Vagina (tissue), 2 donors: Measurements from ENCODE around the gene ABHD6. TPM values are rescaled to one million over a fixed set of nuclear protein-coding genes. Genes with fewer than 3 reads are reported as not detected.

ENCODE experiments used
- DNase-seq, 2 donors: peaks; one replicate each; pipeline ENCODE4 v3.0.0-alpha.2; 2017; ENCODE audit errors: extremely low spot score in 2 of 2
- H3K27ac ChIP-seq: fragments of 200-600 bp; sonication (generic); one replicate; pipeline ENCODE4 v1.5.1; 2019
- H3K27me3 ChIP-seq: fragments of 200-600 bp; sonication (generic); one replicate; pipeline ENCODE4 v1.5.1; 2019
- H3K36me3 ChIP-seq, 2 donors: fragments of 200-600 bp; sonication (generic); one replicate each; pipeline ENCODE4 v1.5.1; 2017 to 2019
- H3K4me1 ChIP-seq: fragments of 200-600 bp; sonication (generic); one replicate; pipeline ENCODE4 v1.5.1; 2019
- H3K4me3 ChIP-seq, 2 donors: fragments of 200-600 bp; sonication (generic); 1 replicate in 1 of 2; 2 replicates in 1 of 2; pipeline ENCODE4 v1.5.1; 2016 to 2019
- H3K9me3 ChIP-seq: fragments of 200-600 bp; sonication (generic); one replicate; pipeline ENCODE4 v1.5.1; 2019
- POLR2A ChIP-seq, 2 donors: fragments of 450-650 bp; IDR thresholded peaks; one replicate each; pipeline ENCODE4 v1.6.1; 2017; ENCODE audit warnings: antibody characterized with exemption in 2 of 2, mild to moderate bottlenecking in 2 of 2, moderate library complexity in 2 of 2
- POLR2AphosphoS5 ChIP-seq, 2 donors: sonication (generic); formaldehyde crosslinking; IDR thresholded peaks; one replicate each; pipeline ENCODE4 v1.9.0; 2017; ENCODE audit warnings: antibody characterized with exemption in 2 of 2, mild to moderate bottlenecking in 2 of 2, low read depth in 1 of 2; ENCODE audit not compliant: insufficient read depth in 1 of 2
- intact Hi-C: fragments of 100-400 bp; cut with DNase I; formaldehyde crosslinking; loops from one replicate; pipeline ENCODE4 v1.15.1; 2023
- total RNA-seq: library from RNA; depleted of rRNA; stranded (reverse); fragments of >200 nt; gene quantifications from one replicate; pipeline ENCODE4 v1.2.3, GENCODE V29; 2016
- TF ChIP-seq, protein P1 (sequence below), 3 experiments: fragments of 450-650 bp in 2 of 3; fragments of 200-600 bp in 1 of 3; sonication (generic) in 1 of 3; IDR thresholded peaks; one replicate each; pipeline ENCODE4 v1.5.1; 2017 to 2019; ENCODE audit warnings: antibody characterized with exemption in 3 of 3, mild to moderate bottlenecking in 2 of 3, moderate library complexity in 2 of 3

ABHD6 gene
- total RNA-seq, 1 donor from 2014 or later: 18.9 TPM

DNA sequence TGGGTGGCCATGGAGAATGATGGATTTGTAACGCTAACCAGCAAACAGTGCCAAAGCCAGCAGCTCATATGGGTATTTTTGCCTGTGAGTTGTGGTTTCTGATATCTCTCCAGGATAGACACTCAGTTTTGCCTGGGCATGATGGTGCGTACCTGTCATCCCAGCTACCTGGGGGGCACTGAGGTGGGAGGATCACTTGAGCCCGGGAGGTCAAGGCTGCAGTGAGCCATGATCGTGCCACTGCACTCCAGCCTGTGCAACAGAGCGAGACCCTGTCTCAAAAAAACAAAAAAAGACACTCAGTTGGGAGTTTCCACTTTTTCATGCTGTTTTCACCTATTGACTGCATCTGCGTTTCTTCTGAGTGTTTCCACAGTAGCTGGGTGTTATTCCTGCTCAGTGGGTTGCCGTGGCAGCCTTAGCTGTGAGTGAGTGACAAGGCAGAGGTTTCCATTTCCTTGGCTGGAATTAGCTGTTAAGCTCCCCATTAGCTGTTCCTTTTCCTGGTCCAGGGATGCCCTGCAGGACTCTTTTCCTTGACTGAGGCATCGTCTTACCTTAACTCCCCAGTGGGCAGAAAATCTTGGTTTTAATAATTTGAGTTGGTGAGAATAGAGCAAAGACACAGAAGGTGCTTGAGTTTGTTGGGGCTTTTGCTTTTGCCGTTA is 54.2 kb downstream of the ABHD6 start:
- DNase-seq: no peak
- H3K9me3 ChIP-seq: no peaks in the 10 kb centered on the region
- H3K27ac ChIP-seq: no peak overlapping the region
- TF ChIP-seq POLR2AphosphoS5 (IDR thresholded peaks at IDR 0.05; ENCODE audit: insufficient read depth in 1 of 2, low read depth in 1 of 2) (no peak), POLR2A (IDR thresholded peaks at IDR 0.05) (no peak)
- TF ChIP-seq, protein P1, sequence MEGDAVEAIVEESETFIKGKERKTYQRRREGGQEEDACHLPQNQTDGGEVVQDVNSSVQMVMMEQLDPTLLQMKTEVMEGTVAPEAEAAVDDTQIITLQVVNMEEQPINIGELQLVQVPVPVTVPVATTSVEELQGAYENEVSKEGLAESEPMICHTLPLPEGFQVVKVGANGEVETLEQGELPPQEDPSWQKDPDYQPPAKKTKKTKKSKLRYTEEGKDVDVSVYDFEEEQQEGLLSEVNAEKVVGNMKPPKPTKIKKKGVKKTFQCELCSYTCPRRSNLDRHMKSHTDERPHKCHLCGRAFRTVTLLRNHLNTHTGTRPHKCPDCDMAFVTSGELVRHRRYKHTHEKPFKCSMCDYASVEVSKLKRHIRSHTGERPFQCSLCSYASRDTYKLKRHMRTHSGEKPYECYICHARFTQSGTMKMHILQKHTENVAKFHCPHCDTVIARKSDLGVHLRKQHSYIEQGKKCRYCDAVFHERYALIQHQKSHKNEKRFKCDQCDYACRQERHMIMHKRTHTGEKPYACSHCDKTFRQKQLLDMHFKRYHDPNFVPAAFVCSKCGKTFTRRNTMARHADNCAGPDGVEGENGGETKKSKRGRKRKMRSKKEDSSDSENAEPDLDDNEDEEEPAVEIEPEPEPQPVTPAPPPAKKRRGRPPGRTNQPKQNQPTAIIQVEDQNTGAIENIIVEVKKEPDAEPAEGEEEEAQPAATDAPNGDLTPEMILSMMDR (IDR thresholded peaks at IDR 0.05): no peak
- H3K4me1 ChIP-seq: no peaks in the 10 kb centered on the region
- no peaks in the 10 kb centered on the region for H3K27me3 ChIP-seq
- no peak overlapping the region for H3K4me3 ChIP-seq
- H3K36me3 ChIP-seq: no peaks in the 10 kb centered on the region
- intact Hi-C loops: no loop called here

DNA sequence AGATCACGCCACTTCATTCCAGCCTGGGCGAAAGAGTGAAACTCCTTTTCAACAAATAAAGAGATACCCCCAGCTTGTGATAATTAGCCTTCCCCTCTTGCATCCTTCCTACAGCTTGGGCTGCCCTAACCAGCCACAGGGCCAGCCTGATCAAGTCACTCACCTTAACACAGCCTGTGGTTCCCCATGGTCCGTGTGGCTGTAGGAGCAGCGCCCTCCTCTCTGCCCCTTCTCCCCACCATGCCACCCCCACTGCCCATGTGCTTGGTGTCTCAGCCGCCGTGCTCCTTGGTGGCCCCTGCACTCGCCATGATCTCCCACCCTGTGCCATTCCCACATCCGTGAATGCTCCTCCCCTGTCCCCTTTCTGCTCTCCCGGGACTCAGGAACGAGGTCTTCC is 55.3 kb downstream of the ABHD6 start:
- no peak for DNase-seq
- TF ChIP-seq, protein P1 (IDR thresholded peaks at IDR 0.05): no peak
- no peak for TF ChIP-seq POLR2A (IDR thresholded peaks at IDR 0.05)
- no peak for TF ChIP-seq POLR2AphosphoS5 (IDR thresholded peaks at IDR 0.05; ENCODE audit: insufficient read depth in 1 of 2, low read depth in 1 of 2)
- H3K4me3 ChIP-seq: no peak overlapping the region
- H3K27ac ChIP-seq: no peak overlapping the region
- no peaks in the 10 kb centered on the region for H3K9me3 ChIP-seq
- H3K27me3 ChIP-seq: no peaks in the 10 kb centered on the region
- intact Hi-C loops: no loop called here
- H3K4me1 ChIP-seq: no peaks in the 10 kb centered on the region
- no peaks in the 10 kb centered on the region for H3K36me3 ChIP-seq

DNA sequence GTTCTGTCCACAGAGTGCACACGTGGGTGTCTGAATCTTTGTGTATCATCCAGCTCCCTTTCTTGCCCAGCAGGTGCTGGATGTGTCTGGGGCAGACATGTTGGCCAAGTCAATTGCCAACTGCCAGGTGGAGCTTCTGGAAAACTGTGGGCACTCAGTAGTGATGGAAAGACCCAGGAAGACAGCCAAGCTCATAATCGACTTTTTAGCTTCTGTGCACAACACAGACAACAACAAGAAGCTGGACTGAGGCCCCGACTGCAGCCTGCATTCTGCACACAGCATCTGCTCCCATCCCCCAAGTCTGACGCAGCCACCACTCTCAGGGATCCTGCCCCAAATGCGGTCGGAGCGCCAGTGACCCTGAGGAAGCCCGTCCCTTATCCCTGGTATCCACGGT is 55.9 kb downstream of the ABHD6 start:
- no peak for DNase-seq
- H3K36me3 ChIP-seq: no peaks in the 10 kb centered on the region
- no peak overlapping the region for H3K27ac ChIP-seq
- H3K4me3 ChIP-seq: no peak overlapping the region
- no peaks in the 10 kb centered on the region for H3K9me3 ChIP-seq
- TF ChIP-seq POLR2AphosphoS5 (IDR thresholded peaks at IDR 0.05; ENCODE audit: insufficient read depth in 1 of 2, low read depth in 1 of 2) (no peak), POLR2A (IDR thresholded peaks at IDR 0.05) (no peak)
- TF ChIP-seq, protein P1 (IDR thresholded peaks at IDR 0.05): no peak
- no peaks in the 10 kb centered on the region for H3K4me1 ChIP-seq
- no peaks in the 10 kb centered on the region for H3K27me3 ChIP-seq
- intact Hi-C loops: no loop called here

DNA sequence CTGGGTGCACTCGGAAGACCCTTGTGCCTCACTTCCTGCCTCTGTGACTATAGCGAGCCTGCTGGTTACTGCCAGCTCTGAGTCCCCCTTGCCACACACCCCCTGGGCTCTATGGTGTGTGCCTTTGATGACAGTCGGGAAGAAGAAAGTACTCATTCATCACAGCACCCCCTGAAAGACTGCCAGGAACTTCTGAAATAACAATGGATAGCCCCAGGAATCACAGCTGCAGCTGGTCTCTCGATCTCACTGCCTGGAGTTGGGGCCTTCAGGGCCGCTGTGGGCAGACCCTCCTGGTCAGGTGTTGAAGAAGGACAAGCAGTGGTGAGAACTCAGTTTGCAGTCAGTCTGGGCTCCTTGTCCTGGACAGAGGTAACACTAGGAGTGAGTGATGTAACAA is 58.7 kb downstream of the ABHD6 start:
- no peaks in the 10 kb centered on the region for H3K27me3 ChIP-seq
- TF ChIP-seq POLR2A (IDR thresholded peaks at IDR 0.05): no peak
- TF ChIP-seq, protein P1 (IDR thresholded peaks at IDR 0.05): no peak
- TF ChIP-seq POLR2AphosphoS5 (IDR thresholded peaks at IDR 0.05; ENCODE audit: insufficient read depth in 1 of 2, low read depth in 1 of 2): no peak
- no peaks in the 10 kb centered on the region for H3K9me3 ChIP-seq
- no peak overlapping the region for H3K4me3 ChIP-seq
- no peaks in the 10 kb centered on the region for H3K4me1 ChIP-seq
- H3K27ac ChIP-seq: no peak overlapping the region
- intact Hi-C loops: loop anchor here (5.0 kb wide), 1 partner anchor 59 kb away; the partner anchor contains the start of gene ABHD6
- no peaks in the 10 kb centered on the region for H3K36me3 ChIP-seq
- no peak for DNase-seq

DNA sequence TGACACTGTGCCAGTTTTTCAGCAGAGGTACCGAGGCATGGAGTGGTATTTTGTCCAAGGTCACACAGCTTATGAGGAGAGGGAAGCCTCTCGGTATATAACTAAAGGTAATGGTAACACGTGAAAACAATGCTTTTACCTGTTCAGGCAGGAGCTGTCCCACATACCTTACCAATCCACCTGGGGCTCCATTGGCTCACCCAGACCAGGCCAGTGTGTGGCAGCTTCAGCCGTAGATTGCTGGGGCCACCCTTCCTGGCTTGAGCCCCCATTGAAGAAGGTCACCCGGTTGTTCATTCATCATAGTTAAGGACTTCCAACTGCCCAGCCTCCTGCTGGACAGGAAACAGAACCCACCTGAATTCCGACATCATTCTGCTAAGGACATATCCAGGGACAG is 59.3 kb downstream of the ABHD6 start:
- DNase-seq: no peak
- TF ChIP-seq POLR2A (IDR thresholded peaks at IDR 0.05): no peak
- TF ChIP-seq, protein P1 (IDR thresholded peaks at IDR 0.05): no peak
- no peak for TF ChIP-seq POLR2AphosphoS5 (IDR thresholded peaks at IDR 0.05; ENCODE audit: insufficient read depth in 1 of 2, low read depth in 1 of 2)
- no peaks in the 10 kb centered on the region for H3K27me3 ChIP-seq
- H3K9me3 ChIP-seq: no peaks in the 10 kb centered on the region
- intact Hi-C loops: loop anchor here (5.0 kb wide), 1 partner anchor 60 kb away; the partner anchor contains the start of gene ABHD6
- H3K36me3 ChIP-seq: no peaks in the 10 kb centered on the region
- no peak overlapping the region for H3K4me3 ChIP-seq
- no peak overlapping the region for H3K27ac ChIP-seq
- no peaks in the 10 kb centered on the region for H3K4me1 ChIP-seq
